ENCODE results near the gene SUN5. TPM values are rescaled to one million over a fixed set of nuclear protein-coding genes. Genes with fewer than 3 reads are reported as not detected.
"Not testable (repeated sequence)": the region's sequence is repeated elsewhere in the genome, so short reads cannot be mapped to it uniquely, and the experiment has no call there.

The SUN5 gene, protein sequence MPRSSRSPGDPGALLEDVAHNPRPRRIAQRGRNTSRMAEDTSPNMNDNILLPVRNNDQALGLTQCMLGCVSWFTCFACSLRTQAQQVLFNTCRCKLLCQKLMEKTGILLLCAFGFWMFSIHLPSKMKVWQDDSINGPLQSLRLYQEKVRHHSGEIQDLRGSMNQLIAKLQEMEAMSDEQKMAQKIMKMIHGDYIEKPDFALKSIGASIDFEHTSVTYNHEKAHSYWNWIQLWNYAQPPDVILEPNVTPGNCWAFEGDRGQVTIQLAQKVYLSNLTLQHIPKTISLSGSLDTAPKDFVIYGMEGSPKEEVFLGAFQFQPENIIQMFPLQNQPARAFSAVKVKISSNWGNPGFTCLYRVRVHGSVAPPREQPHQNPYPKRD
- total RNA-seq (not detected), polyA plus RNA-seq (not detected)
- long read RNA-seq, donor 1: 0 reads
- long read RNA-seq, donor 2: 0 reads
- long read RNA-seq, donor 3: 0 reads

GRCh38 chr20:33004141-33004751, at the start of gene SUN5:
TSS of gene SUN5 (minus strand) at chr20:33004433. CDS start at chr20:33004340, 93 bp downstream.
- Histone ChIP-seq H3K4me3 (no peak within 1 kb of the TSS), H3K27me3 (no peaks in the 10 kb centered on the region), H3K27ac (no peak within 1 kb of the TSS), H3K9me3 (no peaks in the 10 kb centered on the region), H3K4me1 (ENCODE audit: insufficient read depth) (no peaks in the 10 kb centered on the region), H3K36me3 (no peaks in the 10 kb centered on the region)
- WGBS, 3 donors: 67 to 77% (median 73%) methylated on average over 6 of the region's 6 CpGs
- intact Hi-C loops (cut with DNase I): loop anchor here in 1 of 4 donors (10.0 kb wide), 1 partner anchor 61 kb away; no protein-coding TSS in a partner anchor
- DNase-seq: no peak
- TF ChIP-seq CTCF (IDR thresholded peaks at IDR 0.05) (no peak), EP300 (IDR thresholded peaks at IDR 0.05) (no peak), POLR2A (IDR thresholded peaks at IDR 0.05) (no peak)

GRCh38 chr20:33053291-33054106, 49.3 kb upstream of the SUN5 start, which contains the start of gene BPIFB3:
TSS of gene BPIFB3 (plus strand) at chr20:33053903. CDS start at chr20:33055436, 1,533 bp downstream.
- WGBS, 3 donors: 51 to 62% (median 52%) methylated on average over 25 of the region's 25 CpGs
- Histone ChIP-seq H3K9me3 (no peaks in the 10 kb centered on the region), H3K27ac (no peak within 1 kb of the TSS), H3K36me3 (no peaks in the 10 kb centered on the region), H3K4me1 (ENCODE audit: insufficient read depth) (no peaks in the 10 kb centered on the region), H3K27me3 (no peaks in the 10 kb centered on the region), H3K4me3 (no peak within 1 kb of the TSS)
- intact Hi-C loops (cut with DNase I): no loop called here
- no peak for TF ChIP-seq POLR2A (IDR thresholded peaks at IDR 0.05)
- no peak for TF ChIP-seq CTCF (IDR thresholded peaks at IDR 0.05)
- no peak for TF ChIP-seq EP300 (IDR thresholded peaks at IDR 0.05)
- no peak for DNase-seq

- Histone ChIP-seq H3K4me1 (ENCODE audit: insufficient read depth) (no peaks in the 10 kb centered on the region), H3K4me3 (no peak overlapping the region), H3K36me3 (no peaks in the 10 kb centered on the region), H3K9me3 (no peaks in the 10 kb centered on the region), H3K27ac (no peak overlapping the region), H3K27me3 (no peaks in the 10 kb centered on the region)
- intact Hi-C loops (cut with DNase I): no loop called here
- 63 to 86% (median 72%) methylated on average over 4 of the region's 4 CpGs for WGBS, 3 donors
- TF ChIP-seq POLR2A (IDR thresholded peaks at IDR 0.05) (no peak), CTCF (IDR thresholded peaks at IDR 0.05) (no peak), EP300 (IDR thresholded peaks at IDR 0.05) (no peak)
- DNase-seq: no peak
Observed at GRCh38 chr20:33051333-33051732, 47.1 kb upstream of the SUN5 start.

DNA sequence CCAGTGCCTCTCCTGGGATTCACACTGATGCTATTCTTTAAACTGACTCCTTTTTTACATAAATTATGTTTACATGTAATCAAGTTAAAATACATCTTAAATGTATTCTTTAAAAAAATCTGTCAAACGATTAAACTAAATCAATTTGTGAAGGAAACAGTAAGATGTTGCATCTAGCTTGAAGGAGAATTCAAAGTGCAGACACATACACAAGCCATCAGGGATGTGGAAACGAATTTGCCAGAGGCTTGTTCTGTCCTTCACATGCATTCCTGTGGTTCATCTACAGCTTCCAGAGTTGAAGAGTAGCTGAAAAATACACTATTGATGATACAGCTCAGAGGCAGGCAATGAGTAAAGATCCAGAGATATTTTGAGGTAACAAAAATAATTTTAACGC, 42.2 kb upstream of the SUN5 start:
- intact Hi-C loops (cut with DNase I): no loop called here
- no peak for TF ChIP-seq CTCF (IDR thresholded peaks at IDR 0.05)
- TF ChIP-seq POLR2A (IDR thresholded peaks at IDR 0.05): no peak
- no peak for TF ChIP-seq EP300 (IDR thresholded peaks at IDR 0.05)

DNA sequence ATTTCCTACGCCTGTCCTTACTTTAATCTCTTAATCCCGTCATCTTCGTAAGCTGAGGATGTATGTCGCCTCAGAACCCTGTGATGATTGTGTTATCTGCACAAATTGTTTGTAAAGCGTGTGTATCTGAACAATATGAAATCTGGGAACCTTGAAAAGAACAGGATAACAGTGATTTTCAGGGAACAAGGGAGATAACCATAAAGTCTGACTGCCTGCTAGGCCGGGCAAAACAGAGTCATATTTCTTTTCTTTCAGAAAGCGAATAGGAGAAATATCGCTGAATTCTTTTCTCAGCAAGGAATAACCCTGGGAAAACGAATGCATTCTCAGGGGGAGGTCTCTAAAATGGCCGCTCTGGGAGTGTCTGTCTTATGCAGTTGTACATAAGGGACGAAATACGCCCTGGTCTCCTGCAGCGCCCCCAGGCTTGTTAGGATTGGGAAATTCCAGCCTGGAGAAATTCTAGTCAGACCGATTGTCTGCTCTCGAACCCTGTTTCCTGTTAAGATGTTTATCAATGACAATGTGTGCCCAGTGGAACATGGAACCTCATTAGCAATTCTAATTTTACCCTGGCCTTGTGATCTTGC, 41.0 kb upstream of the SUN5 start:
- H3K4me3 ChIP-seq; H3K9me3 ChIP-seq; DNase-seq; intact Hi-C loops (cut with DNase I); H3K4me1 ChIP-seq (ENCODE audit: insufficient read depth); H3K36me3 ChIP-seq; H3K27ac ChIP-seq; H3K27me3 ChIP-seq: not testable (repeated sequence)
- WGBS, 3 donors: 80 to 86% (median 80%) methylated on average over 15 of the region's 15 CpGs

More for the DNA sequence above, 42.2 kb upstream of the SUN5 start:
- DNase-seq: no peak
- no peaks in the 10 kb centered on the region for H3K36me3 ChIP-seq
- H3K4me1 ChIP-seq (ENCODE audit: insufficient read depth): no peaks in the 10 kb centered on the region
- H3K27ac ChIP-seq: no peak overlapping the region
- H3K27me3 ChIP-seq: no peaks in the 10 kb centered on the region
- H3K4me3 ChIP-seq: no peak overlapping the region
- WGBS, 3 donors: 72 to 77% (median 75%) methylated on average over 3 of the region's 3 CpGs
- peaks cover 0 to 6% of the 10 kb centered on the region in 2 donors for H3K9me3 ChIP-seq

Measured in ovary (tissue), 10 donors.